Fibroblast of lung (primary cell): ENCODE measurements around the gene SH3RF1.

Source experiments
- EZH2 ChIP-seq: IDR thresholded peaks from 2 replicates; pipeline ENCODE4 v1.5.1; 2012; ENCODE audit warnings: low read length, control low read depth, mild to moderate bottlenecking; ENCODE audit errors: missing control alignments
- TF ChIP-seq, protein P1 (sequence below), 2 donors: IDR thresholded peaks in 1 of 2; conservative IDR thresholded peaks in 1 of 2; 1 replicate in 1 of 2; 2 replicates in 1 of 2; pipeline ENCODE4 v1.5.1; 2011 to 2012; ENCODE audit warnings: low read length in 2 of 2, control low read depth in 1 of 2, inconsistent platforms in 1 of 2, low read depth in 1 of 2, mild to moderate bottlenecking in 1 of 2

DNA sequence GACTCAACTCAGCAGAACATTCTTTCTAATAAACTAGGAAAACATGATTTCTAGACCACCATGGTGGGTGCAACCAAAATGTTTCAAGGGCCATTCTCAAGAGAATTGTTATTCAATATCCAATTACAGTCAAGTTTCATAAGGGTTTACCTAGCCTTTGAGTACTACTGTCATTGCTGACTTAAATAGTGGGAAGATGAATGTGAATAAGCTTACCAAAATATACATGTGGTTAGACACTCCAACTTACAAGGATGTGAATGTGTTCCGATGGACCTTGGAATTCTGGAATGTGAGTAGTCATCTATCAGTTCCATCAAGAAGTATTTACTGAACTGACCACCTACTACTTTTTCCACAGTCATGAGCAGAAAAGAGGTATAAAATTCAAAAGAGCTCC, 16.9 kb downstream of the SH3RF1 start:
- TF ChIP-seq, protein P1, sequence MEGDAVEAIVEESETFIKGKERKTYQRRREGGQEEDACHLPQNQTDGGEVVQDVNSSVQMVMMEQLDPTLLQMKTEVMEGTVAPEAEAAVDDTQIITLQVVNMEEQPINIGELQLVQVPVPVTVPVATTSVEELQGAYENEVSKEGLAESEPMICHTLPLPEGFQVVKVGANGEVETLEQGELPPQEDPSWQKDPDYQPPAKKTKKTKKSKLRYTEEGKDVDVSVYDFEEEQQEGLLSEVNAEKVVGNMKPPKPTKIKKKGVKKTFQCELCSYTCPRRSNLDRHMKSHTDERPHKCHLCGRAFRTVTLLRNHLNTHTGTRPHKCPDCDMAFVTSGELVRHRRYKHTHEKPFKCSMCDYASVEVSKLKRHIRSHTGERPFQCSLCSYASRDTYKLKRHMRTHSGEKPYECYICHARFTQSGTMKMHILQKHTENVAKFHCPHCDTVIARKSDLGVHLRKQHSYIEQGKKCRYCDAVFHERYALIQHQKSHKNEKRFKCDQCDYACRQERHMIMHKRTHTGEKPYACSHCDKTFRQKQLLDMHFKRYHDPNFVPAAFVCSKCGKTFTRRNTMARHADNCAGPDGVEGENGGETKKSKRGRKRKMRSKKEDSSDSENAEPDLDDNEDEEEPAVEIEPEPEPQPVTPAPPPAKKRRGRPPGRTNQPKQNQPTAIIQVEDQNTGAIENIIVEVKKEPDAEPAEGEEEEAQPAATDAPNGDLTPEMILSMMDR (conservative IDR thresholded peaks at IDR 0.05 in 1 of 2, IDR thresholded peaks at IDR 0.05 in 1 of 2; ENCODE audit: low read depth in 1 of 2, low read length in 2 of 2): no peak
- no peak for TF ChIP-seq EZH2
